Endothelial cell of umbilical vein (primary cell): ENCODE data around the gene SLC35F3. TPM values are rescaled to one million over a fixed set of nuclear protein-coding genes. Genes with fewer than 3 reads are reported as not detected.

Source experiments
- BruUV-seq: library from RNA; stranded (reverse); fragments of 400-500 nt; replicated peaks from 2 replicates; lab custom pipeline; 2021; lab: Mats Ljungman, UMichigan
- CTCF ChIA-PET: fragments of 300-600, 350-600 bp; sonication (Branson Sonifier 250); formaldehyde crosslinking; loops from one replicate; lab custom pipeline; 2021; ENCODE audit warnings: antibody characterized with exemption, inconsistent platforms; lab: Charles Lee
- POLR2A ChIA-PET: fragments of 300-600, 350-600 bp; sonication (Branson Sonifier 250); formaldehyde crosslinking; loops from one replicate; lab custom pipeline; 2021; ENCODE audit warnings: antibody characterized with exemption, inconsistent platforms; lab: Charles Lee
- DNase-seq: peaks from one replicate; pipeline ENCODE4 v3.0.0-alpha.2; 2011; ENCODE audit warnings: low read depth, low spot score
- FAIRE-seq: peaks from 2 replicates; lab custom pipeline; 2011; peaks lifted over from hg19 to GRCh38; lab: Jason Lieb, UNC
- H2AFZ ChIP-seq: 2 replicates; pipeline ENCODE4 v1.6.0; 2012; ENCODE audit warnings: low read depth, low read length, control low read depth, inconsistent platforms
- H3K27ac ChIP-seq: 2 replicates; pipeline ENCODE4 v1.5.1; 2011; ENCODE audit warnings: low read depth, mild to moderate bottlenecking, control low read depth, low read length, moderate library complexity; ENCODE audit not compliant: insufficient read depth
- H3K27me3 ChIP-seq, 2 experiments: 2 replicates each; pipeline versions ENCODE4 v1.6.0 to v1.6.1; 2011; ENCODE audit warnings: low read length in 2 of 2, mixed read lengths in 1 of 2; ENCODE audit not compliant: control insufficient read depth in 2 of 2, insufficient read depth in 2 of 2
- H3K36me3 ChIP-seq, 2 experiments: 2 replicates in 1 of 2; 3 replicates in 1 of 2; pipeline ENCODE4 v1.5.1; 2011; ENCODE audit warnings: low read length in 2 of 2, mild to moderate bottlenecking in 1 of 2, moderate library complexity in 1 of 2; ENCODE audit not compliant: control insufficient read depth in 2 of 2, insufficient read depth in 2 of 2; ENCODE audit errors: extremely low read depth in 1 of 2
- H3K4me1 ChIP-seq: 3 replicates; pipeline ENCODE4 v1.5.1; 2011; ENCODE audit warnings: mild to moderate bottlenecking, low read length; ENCODE audit not compliant: control insufficient read depth, insufficient read depth; ENCODE audit errors: extremely low read depth
- H3K4me2 ChIP-seq: 2 replicates; pipeline ENCODE4 v1.6.1; 2011; ENCODE audit warnings: low read length, control low read depth, mixed read lengths; ENCODE audit not compliant: insufficient read depth
- H3K4me3 ChIP-seq, 3 experiments: fragments of 200-600 bp in 1 of 3; sonication (generic), shearing (Covaris generic) in 1 of 3; replicated peaks in 1 of 3; 2 replicates each; pipeline ENCODE4 v1.5.1; 2011 to 2016; ENCODE audit warnings: control low read depth in 3 of 3, low read length in 3 of 3, mild to moderate bottlenecking in 2 of 3, inconsistent platforms in 1 of 3, low read depth in 1 of 3, moderate library complexity in 1 of 3; ENCODE audit not compliant: insufficient read depth in 1 of 3
- H3K79me2 ChIP-seq: 2 replicates; pipeline ENCODE4 v1.6.0; 2012; ENCODE audit warnings: low read length, inconsistent platforms; ENCODE audit not compliant: control insufficient read depth, insufficient read depth
- H3K9ac ChIP-seq: replicated peaks from 2 replicates; pipeline ENCODE3; 2011; ENCODE audit warnings: low read length, control low read depth; ENCODE audit not compliant: insufficient read depth; ENCODE audit errors: extremely low read depth
- H3K9me1 ChIP-seq: replicated peaks from 3 replicates; pipeline ENCODE4 v1.6.0; 2011; ENCODE audit warnings: mild to moderate bottlenecking, low read length; ENCODE audit not compliant: control insufficient read depth, insufficient read depth; ENCODE audit errors: extremely low read depth
- H3K9me3 ChIP-seq: replicated peaks from 2 replicates; pipeline ENCODE4 v1.5.1; 2012; ENCODE audit warnings: low read length, inconsistent platforms; ENCODE audit not compliant: control insufficient read depth, insufficient read depth
- H4K20me1 ChIP-seq: replicated peaks from 2 replicates; pipeline ENCODE3; 2011; ENCODE audit warnings: mild to moderate bottlenecking, low read length; ENCODE audit not compliant: control insufficient read depth, insufficient read depth; ENCODE audit errors: extremely low read depth
- EZH2 ChIP-seq: IDR thresholded peaks from 2 replicates; pipeline ENCODE4 v1.6.1; 2012; ENCODE audit warnings: borderline replicate concordance, low read depth, mild to moderate bottlenecking, moderate library complexity, low read length, inconsistent platforms; ENCODE audit not compliant: severe bottlenecking
- FOS ChIP-seq: IDR thresholded peaks from 2 replicates; pipeline ENCODE4 v1.6.1; 2011; ENCODE audit warnings: mild to moderate bottlenecking, low read length, moderate library complexity, borderline replicate concordance; ENCODE audit not compliant: insufficient read depth
- GATA2 ChIP-seq: IDR thresholded peaks from 2 replicates; pipeline ENCODE4 v1.7.0; 2011; ENCODE audit warnings: low read depth, mild to moderate bottlenecking, moderate library complexity, mixed read lengths, low read length; ENCODE audit not compliant: insufficient read length, insufficient read depth
- JUN ChIP-seq: IDR thresholded peaks from 2 replicates; pipeline ENCODE4 v1.6.1; 2011; ENCODE audit warnings: borderline replicate concordance, low read depth; ENCODE audit not compliant: insufficient read length, insufficient read depth
- POLR2A ChIP-seq: IDR thresholded peaks from 2 replicates; pipeline ENCODE4 v1.6.1; 2012; ENCODE audit warnings: low read depth, mild to moderate bottlenecking, control low read depth, low read length
- POLR2AphosphoS5 ChIP-seq: IDR thresholded peaks from 2 replicates; pipeline ENCODE4 v1.6.1; 2012; ENCODE audit warnings: low read depth, mild to moderate bottlenecking, control low read depth, low read length, moderate library complexity; ENCODE audit not compliant: insufficient read depth
- dilution Hi-C: fragments of 300-500 bp; cut with MboI; formaldehyde crosslinking; loops from one replicate; pipeline ENCODE4 v1.15.0; 2019; ENCODE audit warnings: low sequenced_read_pairs; ENCODE audit not compliant: extremely low pct_ligation_motif_present
- intact Hi-C: fragments of 100-400 bp; cut with micrococcal nuclease; formaldehyde crosslinking; loops from one replicate; pipeline ENCODE4 v1.10.0; 2022
- polyA plus RNA-seq, 4 experiments: library from polyadenylated mRNA; depleted of rRNA in 3 of 4; stranded (reverse) in 3 of 4; unstranded in 1 of 4; fragments of >200 nt; gene quantifications; 2 replicates each; pipeline versions ENCODE4 v1.2.1 to v1.2.3, GENCODE V29; 2011 to 2012; ENCODE audit warnings: missing spikeins in 1 of 4
- total RNA-seq: library from RNA; stranded (reverse); gene quantifications from 2 replicates; pipeline ENCODE4 v1.2.3, GENCODE V29; 2021
- TF ChIP-seq, protein P1 (sequence below): IDR thresholded peaks from 2 replicates; pipeline ENCODE4 v1.6.1; 2011; ENCODE audit not compliant: insufficient read depth, insufficient read length
- TF ChIP-seq, protein P2 (sequence below), 2 donors: IDR thresholded peaks; 1 replicate in 1 of 2; 2 replicates in 1 of 2; pipeline ENCODE4 v1.5.1; 2011; ENCODE audit warnings: low read length in 2 of 2, mild to moderate bottlenecking in 2 of 2, moderate library complexity in 2 of 2, control low read depth in 1 of 2, inconsistent platforms in 1 of 2, low read depth in 1 of 2; ENCODE audit not compliant: insufficient read depth in 1 of 2; ENCODE audit errors: extremely low read depth in 1 of 2

Gene SLC35F3
- total and polyA plus RNA-seq, 2 donors (not counting 3 experiments of a cell fraction or from before 2014, with no cell fraction given): not detected

DNA sequence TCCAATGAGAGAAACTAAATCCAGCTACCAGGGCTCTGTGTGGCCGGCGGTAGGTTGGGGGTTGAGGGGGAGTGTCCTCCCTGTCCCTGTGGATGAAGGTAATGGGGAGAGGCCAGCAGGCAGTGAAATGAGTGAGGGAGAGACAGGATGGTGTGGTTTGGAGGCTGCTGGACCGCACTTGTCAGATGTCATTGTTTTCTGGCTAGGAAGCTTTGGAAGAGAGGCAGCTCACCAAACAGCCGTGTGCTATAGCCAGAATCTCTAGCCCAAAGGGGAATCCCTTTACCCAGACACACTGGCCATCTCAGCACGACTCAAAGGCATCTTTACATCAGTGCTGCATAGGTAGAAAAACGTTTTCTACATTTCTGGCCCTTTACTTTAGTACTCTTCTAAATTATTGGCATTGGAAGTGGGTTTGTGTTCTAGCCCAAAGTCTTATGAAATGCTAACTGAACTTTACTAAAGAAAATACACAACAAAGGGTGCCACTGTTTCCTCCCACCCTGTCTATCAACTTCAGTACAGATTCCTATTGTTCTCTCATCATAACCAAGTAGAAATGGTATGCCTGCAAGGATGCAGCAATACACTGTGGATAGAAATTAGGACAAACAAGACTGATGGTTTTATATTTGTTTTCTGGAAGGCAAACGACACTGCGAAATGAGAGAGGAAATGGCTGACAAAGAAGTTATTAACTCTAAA, 372.8 kb downstream of the SLC35F3 start:
- Histone ChIP-seq H3K9me3 (no peaks in the 10 kb centered on the region), H3K4me2 (no peak overlapping the region), H3K36me3 (no peaks in the 10 kb centered on the region), H3K79me2 (no peaks in the 10 kb centered on the region), H3K27me3 (no peaks in the 10 kb centered on the region), H3K4me3 (no peak overlapping the region), H2AFZ (no peak overlapping the region), H3K4me1 (no peaks in the 10 kb centered on the region), H3K27ac (no peak overlapping the region), H4K20me1 (no peaks in the 10 kb centered on the region), H3K9ac (no peak overlapping the region), H3K9me1 (no peaks in the 10 kb centered on the region)
- BruUV-seq: no TSS peak
- intact Hi-C loops (no loop called here), dilution Hi-C loops (no loop called here)
- CTCF ChIA-PET: no interaction called here
- TF ChIP-seq, protein P1, sequence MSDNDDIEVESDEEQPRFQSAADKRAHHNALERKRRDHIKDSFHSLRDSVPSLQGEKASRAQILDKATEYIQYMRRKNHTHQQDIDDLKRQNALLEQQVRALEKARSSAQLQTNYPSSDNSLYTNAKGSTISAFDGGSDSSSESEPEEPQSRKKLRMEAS: no peak
- TF ChIP-seq JUN (no peak), GATA2 (no peak), EZH2 (no peak), POLR2A (no peak), POLR2AphosphoS5 (no peak), FOS (no peak)
- TF ChIP-seq, protein P2, sequence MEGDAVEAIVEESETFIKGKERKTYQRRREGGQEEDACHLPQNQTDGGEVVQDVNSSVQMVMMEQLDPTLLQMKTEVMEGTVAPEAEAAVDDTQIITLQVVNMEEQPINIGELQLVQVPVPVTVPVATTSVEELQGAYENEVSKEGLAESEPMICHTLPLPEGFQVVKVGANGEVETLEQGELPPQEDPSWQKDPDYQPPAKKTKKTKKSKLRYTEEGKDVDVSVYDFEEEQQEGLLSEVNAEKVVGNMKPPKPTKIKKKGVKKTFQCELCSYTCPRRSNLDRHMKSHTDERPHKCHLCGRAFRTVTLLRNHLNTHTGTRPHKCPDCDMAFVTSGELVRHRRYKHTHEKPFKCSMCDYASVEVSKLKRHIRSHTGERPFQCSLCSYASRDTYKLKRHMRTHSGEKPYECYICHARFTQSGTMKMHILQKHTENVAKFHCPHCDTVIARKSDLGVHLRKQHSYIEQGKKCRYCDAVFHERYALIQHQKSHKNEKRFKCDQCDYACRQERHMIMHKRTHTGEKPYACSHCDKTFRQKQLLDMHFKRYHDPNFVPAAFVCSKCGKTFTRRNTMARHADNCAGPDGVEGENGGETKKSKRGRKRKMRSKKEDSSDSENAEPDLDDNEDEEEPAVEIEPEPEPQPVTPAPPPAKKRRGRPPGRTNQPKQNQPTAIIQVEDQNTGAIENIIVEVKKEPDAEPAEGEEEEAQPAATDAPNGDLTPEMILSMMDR (IDR thresholded peaks at IDR 0.05; ENCODE audit: extremely low read depth in 1 of 2, insufficient read depth in 1 of 2, low read depth in 1 of 2, low read length in 2 of 2): no peak
- POLR2A ChIA-PET: no interaction called here
- FAIRE-seq (no peak), DNase-seq (no peak)
